OCI-LY7 (cell line): ENCODE data around the gene FPR1.
"Not testable (repeated sequence)": the region's sequence is repeated elsewhere in the genome, so short reads cannot be mapped to it uniquely, and the experiment has no call there.

ENCODE experiments used
- CTCF ChIP-seq: fragments of 200-600 bp; sonication (generic); conservative IDR thresholded peaks from 2 replicates; pipeline ENCODE4 v1.5.1; 2014; ENCODE audit warnings: mild to moderate bottlenecking, antibody characterized with exemption, low read length, moderate library complexity, mixed read lengths
- EZH2phosphoT487 ChIP-seq: fragments of 200-600 bp; sonication (generic); IDR thresholded peaks from 2 replicates; pipeline ENCODE4 v1.6.1; 2018; ENCODE audit warnings: low read depth, borderline replicate concordance, mild to moderate bottlenecking, mixed run types, antibody characterized with exemption, low read length, moderate library complexity, mixed read lengths

GRCh38 chr19:51776561-51776960 is 24.9 kb upstream of the FPR1 start:
- TF ChIP-seq CTCF, EZH2phosphoT487: not testable (repeated sequence)
